ENCODE results near the gene EEF1B2. TPM values are rescaled to one million over a fixed set of nuclear protein-coding genes. Genes with fewer than 3 reads are reported as not detected.

Gene EEF1B2
- total and polyA plus RNA-seq, 2 of the 8 experiments (the other 6 are each of a cell fraction or from before 2014, with no cell fraction given): 504 to 679 TPM

GRCh38 chr2:206211657-206212255 is 52.1 kb downstream of the EEF1B2 start (continued):
- no peak for TF ChIP-seq EP300 (IDR thresholded peaks at IDR 0.05; ENCODE audit: borderline replicate concordance in 1 of 2, low read depth in 2 of 2, low read length in 2 of 2)
- TF ChIP-seq POLR2AphosphoS5 (IDR thresholded peaks at IDR 0.05; ENCODE audit: low read depth, low read length): no peak
- TF ChIP-seq TBP (IDR thresholded peaks at IDR 0.05; ENCODE audit: low read depth, low read length): no peak
- TF ChIP-seq NANOG (IDR thresholded peaks at IDR 0.05; ENCODE audit: insufficient read depth, low read depth, low read length, poor library complexity, severe bottlenecking): no peak
- TF ChIP-seq EGR1 (IDR thresholded peaks at IDR 0.05; ENCODE audit: borderline replicate concordance, low read depth, low read length): no peak
- no peak for TF ChIP-seq FOSL1 (IDR thresholded peaks at IDR 0.05; ENCODE audit: insufficient read depth, low read depth, low read length)

Small RNA genes lying within 50 kb of the gene (small RNA-seq; reads per million reads assigned to genes)
- not detected for gene RF00134 (ENCODE audit: insufficient read depth)
- gene RF02271 (ENCODE audit: insufficient read depth): not detected
- gene SNORA41 (ENCODE audit: insufficient read depth): not detected
- not detected for gene SNORD51 (ENCODE audit: insufficient read depth)

Other genes starting within 250 kb of the EEF1B2 start
- gene INO80D, start 73.7 kb upstream of the EEF1B2 start, total RNA-seq (2021; fragmentation: NEBNext Ultra II Directional; extraction: Animal tissue kit (Norgen Biotek cat#: 25700)): 37.4 and 38.9 TPM in 2 replicates
- gene INO80D, start 73.7 kb upstream of the EEF1B2 start, polyA plus RNA-seq (2011; rRNA removed): 4.8 and 6.2 TPM in 2 replicates
- gene NDUFS1, start 451 bp upstream of the EEF1B2 start, total RNA-seq (2021; fragmentation: NEBNext Ultra II Directional; extraction: Animal tissue kit (Norgen Biotek cat#: 25700)): 95.9 and 97.0 TPM in 2 replicates
- 28.2 and 42.1 TPM in 2 replicates for gene NDUFS1, start 451 bp upstream of the EEF1B2 start, polyA plus RNA-seq (2011; rRNA removed)
- gene ZDBF2, start 114.8 kb downstream of the EEF1B2 start, total RNA-seq (2021; fragmentation: NEBNext Ultra II Directional; extraction: Animal tissue kit (Norgen Biotek cat#: 25700)): 15.3 and 17.2 TPM in 2 replicates
- 0.99 and 1.5 TPM in 2 replicates for gene ZDBF2, start 114.8 kb downstream of the EEF1B2 start, polyA plus RNA-seq (2011; rRNA removed)

All from H1 (cell line).